HG02588 (cell line): Measurements from ENCODE around the gene HIPK1.
"Not testable (repeated sequence)": the region's sequence is repeated elsewhere in the genome, so short reads cannot be mapped to it uniquely, and the experiment has no call there.

Source experiments
- ATAC-seq: cut with Tn5 transposase; IDR thresholded peaks from one replicate; pipeline ENCODE4 v1.9.1; 2021; ENCODE audit warnings: mild to moderate bottlenecking, moderate library complexity; ENCODE audit not compliant: unreplicated experiment

HIPK1 gene

DNA sequence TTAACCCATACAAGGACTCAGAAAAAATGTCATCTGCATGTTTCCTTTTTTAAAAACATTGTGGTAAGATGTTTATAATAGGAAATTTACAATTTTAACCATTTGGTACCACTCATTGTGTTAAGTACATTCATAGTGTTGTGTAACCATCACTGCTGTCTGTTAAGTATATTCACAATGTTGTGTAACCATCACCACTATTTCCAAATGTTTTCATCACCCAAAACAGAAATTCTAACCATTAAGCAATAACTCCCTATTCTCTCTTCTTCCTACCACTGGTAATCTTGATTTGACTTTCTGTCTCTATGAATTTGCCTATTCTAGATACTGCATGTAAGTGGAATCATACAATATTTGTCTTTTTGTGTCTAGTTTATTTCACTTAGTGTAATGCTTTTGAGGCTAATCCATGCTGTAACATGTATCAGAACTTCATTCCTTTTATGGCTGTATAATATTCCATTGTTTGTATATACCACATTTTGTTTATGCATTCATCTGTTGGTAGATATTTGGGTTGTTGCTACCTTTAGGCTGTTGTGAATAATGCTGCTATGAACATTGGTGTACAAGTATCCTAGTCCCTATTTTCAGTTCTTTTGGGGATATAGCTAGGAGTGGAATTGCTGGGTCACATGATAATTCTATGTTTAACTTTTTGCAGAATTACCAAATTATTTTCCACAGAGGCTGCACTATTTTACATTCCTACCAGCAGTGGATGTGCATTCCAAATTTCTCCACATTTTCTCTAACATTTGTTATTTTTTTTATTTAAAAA lies 14.1 kb downstream of the HIPK1 start:
- no peak for ATAC-seq

GRCh38 chr1:113945329-113945728 lies 16.2 kb downstream of the HIPK1 start:
- ATAC-seq, result no peak

- ATAC-seq, result no peak
These were observed 17.0 kb downstream of the HIPK1 start for GRCh38 chr1:113946112-113946511.

DNA sequence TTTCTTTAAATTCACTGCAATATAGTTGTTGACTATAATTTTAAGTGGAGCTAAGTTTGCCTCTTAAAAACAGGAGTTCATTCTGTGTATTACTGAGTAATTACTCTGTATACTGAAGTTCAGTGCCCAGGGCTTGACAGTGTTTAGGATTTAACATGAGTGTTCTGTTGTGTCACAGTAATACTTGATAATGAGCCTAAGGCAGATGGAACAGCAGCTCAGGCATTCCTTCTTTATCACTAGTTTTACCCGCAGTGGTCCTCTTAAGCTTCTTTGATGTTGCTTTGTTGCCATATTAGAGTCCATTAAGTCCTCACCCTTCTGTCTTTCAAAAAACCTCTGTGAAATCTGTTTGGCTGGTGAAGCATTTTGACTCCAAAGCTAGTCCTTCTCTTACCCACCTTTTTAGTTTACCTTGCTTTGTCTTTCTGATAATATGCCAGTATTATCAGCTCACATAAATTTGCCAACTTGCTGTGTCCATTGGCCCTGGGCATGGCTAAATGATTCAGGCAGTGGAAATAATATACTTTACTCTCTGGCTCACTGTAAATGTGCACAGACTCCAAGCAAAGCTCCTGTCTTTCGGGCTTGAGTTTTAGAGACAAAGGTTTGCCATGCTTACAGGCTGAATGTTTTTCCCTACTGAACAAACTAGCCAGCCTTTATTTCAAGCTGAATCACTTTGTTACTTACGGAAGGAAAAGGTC lies 17.7 kb downstream of the HIPK1 start:
- ATAC-seq, result no peak

DNA sequence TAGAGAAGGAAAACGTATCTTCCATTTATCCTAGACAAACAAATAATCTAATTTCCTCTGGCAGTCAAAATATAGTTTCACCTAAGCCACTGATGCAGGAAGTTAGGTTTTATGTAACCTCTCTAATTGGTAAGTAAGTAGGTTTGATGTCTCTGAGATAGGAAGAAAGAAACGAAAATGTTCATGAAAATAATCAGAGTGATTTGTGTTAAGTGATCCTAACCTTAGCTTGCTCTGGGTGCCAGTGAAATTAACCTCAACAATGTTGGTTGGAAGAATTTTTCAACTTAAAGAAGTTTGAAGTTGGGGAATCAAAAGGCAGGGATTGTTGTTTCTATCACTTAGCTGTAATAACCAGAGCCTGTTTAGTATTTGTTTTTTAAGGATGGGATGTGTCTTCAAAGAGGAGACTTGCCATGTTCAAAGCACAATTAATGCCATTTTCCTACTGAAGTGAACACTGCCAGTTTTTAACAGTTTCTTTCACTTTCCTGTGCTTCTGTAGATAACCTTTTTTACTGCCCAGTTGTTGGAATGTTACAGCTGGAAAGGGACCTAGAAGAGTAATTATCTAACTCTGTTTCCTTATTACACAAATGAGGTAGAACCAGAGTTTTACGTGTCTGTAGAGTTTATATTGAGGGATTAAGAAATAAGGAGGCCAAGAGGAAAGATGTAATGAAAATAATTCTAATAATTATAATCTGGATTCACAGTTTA lies 18.4 kb downstream of the HIPK1 start:
- no peak for ATAC-seq

DNA sequence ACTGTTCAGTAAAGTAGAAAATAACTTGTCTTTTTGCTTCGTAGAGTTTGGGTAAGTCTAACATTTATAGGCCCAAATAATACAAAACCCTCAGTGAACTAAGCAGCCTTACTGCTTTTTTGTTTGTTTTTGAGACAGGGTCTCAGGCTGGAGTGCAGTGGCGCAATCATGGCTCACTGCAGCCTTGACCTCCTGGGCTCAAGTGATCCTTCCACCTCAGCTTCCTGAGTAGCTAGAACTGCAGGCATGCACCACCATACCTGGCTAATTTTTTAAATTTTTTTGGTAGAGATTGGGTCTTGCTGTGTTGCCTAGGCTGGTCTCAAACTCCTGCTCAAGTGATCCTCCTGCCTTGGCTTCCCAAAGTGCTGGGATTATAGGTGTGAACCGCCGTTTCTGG lies 19.0 kb downstream of the HIPK1 start:
- not testable (repeated sequence) for ATAC-seq

- ATAC-seq, result no peak
These were observed 19.9 kb downstream of the HIPK1 start for GRCh38 chr1:113949007-113949406.

DNA sequence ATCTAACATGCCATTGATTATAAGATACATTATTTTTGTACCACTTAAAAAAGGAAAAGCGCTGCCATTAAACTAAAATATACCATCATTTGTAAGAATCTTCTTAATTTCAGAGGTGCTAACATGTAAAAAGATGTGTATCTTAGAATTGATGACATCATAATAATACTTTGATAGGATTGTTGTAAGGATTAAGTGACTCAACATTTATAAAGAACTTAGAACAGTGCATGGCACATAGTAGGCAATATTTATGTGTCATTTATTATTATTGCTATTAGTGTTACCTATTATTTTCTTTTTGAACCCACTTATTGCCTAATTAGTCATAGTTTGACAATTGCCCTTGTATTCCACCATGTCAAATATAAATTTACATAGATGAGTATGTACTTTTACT lies 21.8 kb downstream of the HIPK1 start:
- no peak for ATAC-seq

- no peak for ATAC-seq
These were observed 22.6 kb downstream of the HIPK1 start for GRCh38 chr1:113951719-113952118.

- ATAC-seq, result no peak
These were observed 28.9 kb downstream of the HIPK1 start for GRCh38 chr1:113957984-113958383.

DNA sequence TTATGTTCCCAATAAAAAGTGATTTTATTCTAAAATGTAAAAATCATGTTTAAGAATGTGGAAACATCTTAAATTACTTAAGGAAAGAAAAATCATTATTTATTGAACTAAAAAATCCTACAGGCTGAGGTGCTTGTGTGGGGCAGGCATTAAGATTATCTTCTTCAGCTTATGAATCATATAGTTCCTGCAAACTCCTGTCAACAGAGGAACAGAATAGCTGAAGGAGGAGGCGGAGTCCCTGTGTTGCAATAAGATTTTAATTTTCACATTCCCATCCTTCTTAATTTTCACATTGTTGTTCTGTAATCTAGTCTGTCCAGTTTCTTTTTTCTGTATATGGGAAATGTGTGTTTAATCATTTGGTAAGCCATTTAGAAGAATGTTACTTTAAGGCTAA lies 29.6 kb downstream of the HIPK1 start:
- no peak for ATAC-seq

DNA sequence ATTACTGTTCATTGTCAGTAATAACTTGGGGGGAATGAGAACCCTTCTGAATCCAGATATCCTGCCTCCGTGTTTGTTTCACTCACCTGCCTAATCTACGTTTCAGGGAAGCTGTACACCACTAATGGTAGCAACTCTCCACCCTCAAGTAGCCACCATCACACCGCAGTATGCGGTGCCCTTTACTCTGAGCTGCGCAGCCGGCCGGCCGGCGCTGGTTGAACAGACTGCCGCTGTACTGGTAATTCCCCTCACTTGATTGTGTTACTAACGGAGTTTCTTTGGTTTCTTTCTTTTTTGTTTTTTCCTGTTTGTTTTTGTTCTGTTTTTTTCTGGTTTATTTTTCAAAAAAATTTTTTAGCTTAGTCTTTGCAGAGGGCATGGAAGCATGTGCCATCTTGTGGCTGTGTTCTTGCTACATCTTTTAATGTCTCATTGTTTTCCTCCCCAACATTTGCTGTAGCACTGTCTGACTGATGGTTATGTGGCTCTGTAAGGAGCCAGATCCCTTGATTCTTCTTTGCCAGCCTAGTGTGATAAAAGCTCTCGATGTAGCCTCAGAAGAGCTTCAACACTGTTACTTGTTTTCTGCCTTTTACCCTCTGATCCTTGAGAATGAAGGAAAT lies 34.3 kb downstream of the HIPK1 start:
- no peak for ATAC-seq

- no peak for ATAC-seq
These were observed 36.7 kb downstream of the HIPK1 start for GRCh38 chr1:113965703-113966412.

DNA sequence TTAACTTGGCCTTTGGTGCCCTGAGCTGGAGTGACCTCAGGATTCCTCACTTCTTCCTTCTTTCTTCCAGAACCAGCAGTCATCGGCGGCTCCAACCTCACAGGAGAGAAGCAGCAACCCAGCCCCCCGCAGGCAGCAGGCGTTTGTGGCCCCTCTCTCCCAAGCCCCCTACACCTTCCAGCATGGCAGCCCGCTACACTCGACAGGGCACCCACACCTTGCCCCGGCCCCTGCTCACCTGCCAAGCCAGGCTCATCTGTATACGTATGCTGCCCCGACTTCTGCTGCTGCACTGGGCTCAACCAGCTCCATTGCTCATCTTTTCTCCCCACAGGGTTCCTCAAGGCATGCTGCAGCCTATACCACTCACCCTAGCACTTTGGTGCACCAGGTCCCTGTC lies 43.8 kb downstream of the HIPK1 start:
- no peak for ATAC-seq

GRCh38 chr1:113975211-113975895 lies 46.2 kb downstream of the HIPK1 start:
- no peak for ATAC-seq

DNA sequence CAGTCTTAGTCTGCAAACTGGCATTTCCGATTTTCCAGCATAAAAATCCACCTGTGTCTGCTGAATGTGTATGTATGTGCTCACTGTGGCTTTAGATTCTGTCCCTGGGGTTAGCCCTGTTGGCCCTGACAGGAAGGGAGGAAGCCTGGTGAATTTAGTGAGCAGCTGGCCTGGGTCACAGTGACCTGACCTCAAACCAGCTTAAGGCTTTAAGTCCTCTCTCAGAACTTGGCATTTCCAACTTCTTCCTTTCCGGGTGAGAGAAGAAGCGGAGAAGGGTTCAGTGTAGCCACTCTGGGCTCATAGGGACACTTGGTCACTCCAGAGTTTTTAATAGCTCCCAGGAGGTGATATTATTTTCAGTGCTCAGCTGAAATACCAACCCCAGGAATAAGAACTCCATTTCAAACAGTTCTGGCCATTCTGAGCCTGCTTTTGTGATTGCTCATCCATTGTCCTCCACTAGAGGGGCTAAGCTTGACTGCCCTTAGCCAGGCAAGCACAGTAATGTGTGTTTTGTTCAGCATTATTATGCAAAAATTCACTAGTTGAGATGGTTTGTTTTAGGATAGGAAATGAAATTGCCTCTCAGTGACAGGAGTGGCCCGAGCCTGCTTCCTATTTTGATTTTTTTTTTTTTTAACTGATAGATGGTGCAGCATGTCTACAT lies 47.6 kb downstream of the HIPK1 start:
- no peak for ATAC-seq

DNA sequence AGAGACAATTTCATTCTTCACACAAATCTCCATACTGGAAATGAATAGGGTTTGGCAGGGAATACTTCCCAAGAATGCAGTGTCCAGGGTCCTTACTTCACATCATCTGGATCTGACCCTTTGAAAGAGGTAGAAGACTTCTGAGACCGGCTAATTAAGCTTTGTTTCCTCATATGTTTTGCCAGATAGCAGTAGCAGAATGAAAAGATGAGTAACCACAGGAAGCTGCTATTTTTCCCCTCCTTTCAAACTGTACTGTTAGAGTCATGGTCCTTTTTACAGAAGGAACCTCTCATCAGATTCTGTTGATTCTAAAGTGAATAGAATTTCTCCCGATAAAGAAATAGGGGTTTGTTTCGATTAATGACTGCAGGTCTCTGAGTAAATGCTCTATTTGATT lies 48.8 kb downstream of the HIPK1 start:
- no peak for ATAC-seq

GRCh38 chr1:113978863-113979702 lies 50.0 kb downstream of the HIPK1 start, which contains the start of gene OLFML3:
Gene OLFML3 (plus strand): TSS chr1:113979474. CDS start chr1:113979517, 43 bp downstream.
- ATAC-seq, result no peak

GRCh38 chr1:113980110-113980509 lies 51.0 kb downstream of the HIPK1 start:
- no peak for ATAC-seq
